Astrocyte of the cerebellum (primary cell): ENCODE measurements around the gene DDX31.
A peak's percentile ranks its signal among the peaks of the same experiment; 100 is the strongest.

Experiments
- DNase-seq: peaks from one replicate; pipeline ENCODE4 v3.0.0-alpha.2; 2011; ENCODE audit warnings: low read depth
- H3K4me3 ChIP-seq: 2 replicates; pipeline ENCODE4 v1.5.1; 2011; ENCODE audit warnings: mild to moderate bottlenecking, low read depth, low read length, moderate library complexity
- CTCF ChIP-seq: IDR thresholded peaks from 2 replicates; pipeline ENCODE4 v1.5.1; 2012; ENCODE audit warnings: low read length, low read depth, moderate library complexity, mild to moderate bottlenecking; ENCODE audit errors: missing control alignments
- in situ Hi-C: cut with HindIII; loops from 2 replicates; pipeline ENCODE4 v1.10.0; 2017; ENCODE audit warnings: low sequenced_read_pairs

The DDX31 gene

GRCh38 chr9:132679946-132680625 is 10.3 kb upstream of the DDX31 start:
- H3K4me3 ChIP-seq = no peak overlapping the region
- TF ChIP-seq CTCF = no peak
- no peak for DNase-seq
- in situ Hi-C loops = loop anchor here (5.0 kb wide), 1 partner anchor 87 kb away; no protein-coding TSS in a partner anchor

GRCh38 chr9:132677976-132678375 is 8.2 kb upstream of the DDX31 start:
- in situ Hi-C loops = loop anchor here (5.0 kb wide), 1 partner anchor 89 kb away; no protein-coding TSS in a partner anchor
- no peak for TF ChIP-seq CTCF
- H3K4me3 ChIP-seq = no peak overlapping the region
- no peak for DNase-seq

GRCh38 chr9:132674485-132674884 is 4.7 kb upstream of the DDX31 start:
- no peak for TF ChIP-seq CTCF
- DNase-seq = no peak
- no peak overlapping the region for H3K4me3 ChIP-seq
- in situ Hi-C loops = no loop called here

GRCh38 chr9:132673355-132673754 is 3.6 kb upstream of the DDX31 start:
- in situ Hi-C loops = no loop called here
- DNase-seq = peak; percentile 12
- TF ChIP-seq CTCF = peak; percentile 30
- H3K4me3 ChIP-seq = no peak overlapping the region

- no peak for DNase-seq
- in situ Hi-C loops = no loop called here
- H3K4me3 ChIP-seq = no peak overlapping the region
- no peak for TF ChIP-seq CTCF
These were observed 2.6 kb upstream of the DDX31 start for GRCh38 chr9:132672413-132672690.

- H3K4me3 ChIP-seq = peak overlapping the region; percentile 93
- in situ Hi-C loops = no loop called here
- no peak for TF ChIP-seq CTCF
- no peak for DNase-seq
These were observed 2.0 kb upstream of the DDX31 start for GRCh38 chr9:132671620-132672412.
